ENCODE results near the gene RTF2. TPM values are rescaled to one million over a fixed set of nuclear protein-coding genes. Genes with fewer than 3 reads are reported as not detected.

The RTF2 gene
- total and polyA plus RNA-seq, 2 experiments from 2014 or later, result 141 to 257 TPM

GRCh38 chr20:56439771-56440291 lies 28.6 kb upstream of the RTF2 start:
- peak; percentile 99 for DNase-seq
- TF ChIP-seq EZH2 (IDR thresholded peaks at IDR 0.05; ENCODE audit: insufficient read depth, poor library complexity, severe bottlenecking), result no peak
- 0 out of 2 replicates have a peak, but pooled peaks have one; percentile 59 for TF ChIP-seq EZH2phosphoT487 (IDR thresholded peaks at IDR 0.05; ENCODE audit: insufficient read depth, low read depth)
- Histone ChIP-seq H3K4me2 (ENCODE audit: unreplicated experiment) (peak overlapping the region; percentile 45), H3K36me3 (ENCODE audit: low read depth) (no peaks in the 10 kb centered on the region), H3K4me1 (ENCODE audit: insufficient read depth) (peaks cover 51% of the 10 kb centered on the region), H3K9me3 (ENCODE audit: low read depth) (no peaks in the 10 kb centered on the region), H4K20me1 (ENCODE audit: insufficient read depth) (no peaks in the 10 kb centered on the region), H3F3A (ENCODE audit: insufficient read depth) (peaks cover 48% of the 10 kb centered on the region), H3K79me2 (ENCODE audit: insufficient read depth) (peaks cover 27% of the 10 kb centered on the region), H3K9me2 (ENCODE audit: insufficient read depth) (no peaks in the 10 kb centered on the region), H2AFZ (no peak overlapping the region), H3K27ac (peak overlapping the region; percentile 90), H3K27me3 (replicated peaks; ENCODE audit: insufficient read depth) (no peaks in the 10 kb centered on the region), H3K9ac (peak overlapping the region; percentile 67), H3K4me3 (no peak overlapping the region)
- WGBS, 2 experiments (ENCODE audit: low coverage in 1 of 2, low lambda C conversion rate in 2 of 2, missing lambda C conversion rate in 2 of 2), result 0 to 1% methylated on average over 5 of the region's 5 CpGs
- in situ Hi-C loops (cut with MboI), result no loop called here

- no peaks in the 10 kb centered on the region for H3K9me2 ChIP-seq (ENCODE audit: insufficient read depth)
- no peak overlapping the region for H3K4me3 ChIP-seq
- WGBS, 2 experiments (ENCODE audit: low coverage in 1 of 2, low lambda C conversion rate in 2 of 2, missing lambda C conversion rate in 2 of 2), result 73% methylated on average over 4 of the region's 4 CpGs
- no peak for DNase-seq
- H4K20me1 ChIP-seq (ENCODE audit: insufficient read depth), result no peaks in the 10 kb centered on the region
- no peaks in the 10 kb centered on the region for H3K9me3 ChIP-seq (ENCODE audit: low read depth)
- in situ Hi-C loops (cut with MboI), result no loop called here
- H3K27ac ChIP-seq, result peak overlapping the region; percentile 90
- no peaks in the 10 kb centered on the region; the same call in 1 of the 2 replicates for H3K36me3 ChIP-seq (ENCODE audit: low read depth)
- no peaks in the 10 kb centered on the region for H3K27me3 ChIP-seq (replicated peaks; ENCODE audit: insufficient read depth)
- no peak for TF ChIP-seq EZH2phosphoT487 (IDR thresholded peaks at IDR 0.05; ENCODE audit: insufficient read depth, low read depth)
- TF ChIP-seq EZH2 (IDR thresholded peaks at IDR 0.05; ENCODE audit: insufficient read depth, poor library complexity, severe bottlenecking), result no peak
- peaks cover 42% of the 10 kb centered on the region for H3F3A ChIP-seq (ENCODE audit: insufficient read depth)
- H2AFZ ChIP-seq, result no peak overlapping the region
- peaks cover 45% of the 10 kb centered on the region for H3K4me1 ChIP-seq (ENCODE audit: insufficient read depth)
- H3K79me2 ChIP-seq (ENCODE audit: insufficient read depth), result peaks cover 22% of the 10 kb centered on the region
- H3K9ac ChIP-seq, result peak overlapping the region; percentile 67
- H3K4me2 ChIP-seq (ENCODE audit: unreplicated experiment), result peak overlapping the region; percentile 45
Observed at GRCh38 chr20:56440346-56441007, 27.9 kb upstream of the RTF2 start.

- Histone ChIP-seq H3K27ac (peak overlapping the region; percentile 90), H2AFZ (peak overlapping the region; percentile 74), H3K79me2 (ENCODE audit: insufficient read depth) (peaks cover 5% of the 10 kb centered on the region; the same call in 1 of the 2 replicates), H4K20me1 (ENCODE audit: insufficient read depth) (no peaks in the 10 kb centered on the region), H3K27me3 (replicated peaks; ENCODE audit: insufficient read depth) (no peaks in the 10 kb centered on the region), H3K9me2 (ENCODE audit: insufficient read depth) (no peaks in the 10 kb centered on the region), H3K4me1 (ENCODE audit: insufficient read depth) (peaks cover 45% of the 10 kb centered on the region), H3K9me3 (ENCODE audit: low read depth) (no peaks in the 10 kb centered on the region), H3K4me2 (ENCODE audit: unreplicated experiment) (no peak overlapping the region), H3K36me3 (ENCODE audit: low read depth) (peaks cover 8% of the 10 kb centered on the region; the same call in 1 of the 2 replicates), H3F3A (ENCODE audit: insufficient read depth) (peaks cover 38% of the 10 kb centered on the region), H3K9ac (peak overlapping the region; percentile 49), H3K4me3 (no peak overlapping the region)
- no peak for TF ChIP-seq EZH2phosphoT487 (IDR thresholded peaks at IDR 0.05; ENCODE audit: insufficient read depth, low read depth)
- TF ChIP-seq EZH2 (IDR thresholded peaks at IDR 0.05; ENCODE audit: insufficient read depth, poor library complexity, severe bottlenecking), result no peak
- DNase-seq, result no peak
- in situ Hi-C loops (cut with MboI), result no loop called here
- WGBS, 2 experiments (ENCODE audit: low coverage in 1 of 2, low lambda C conversion rate in 2 of 2, missing lambda C conversion rate in 2 of 2), result 87 to 89% methylated on average over 17 of the region's 17 CpGs
Observed at GRCh38 chr20:56442389-56443365, 25.8 kb upstream of the RTF2 start.
